HL-60 (cell line): ENCODE measurements around the gene DNAH14.
A peak's percentile ranks its signal among the peaks of the same experiment; 100 is the strongest.

ENCODE experiments used
- DNase-seq, 2 experiments: peaks; one replicate each; pipeline ENCODE4 v3.0.0-alpha.2; 2010 to 2020; ENCODE audit warnings: low read depth in 1 of 2, low spot score in 1 of 2
- H3K27ac ChIP-seq: fragments of 250-450 bp; sonication (Bioruptor Pico); replicated peaks from 2 replicates; pipeline ENCODE4 v1.5.1; 2020; ENCODE audit warnings: mild to moderate bottlenecking, moderate library complexity
- H3K27me3 ChIP-seq: fragments of 250-450 bp; sonication (Bioruptor Pico); 2 replicates; pipeline ENCODE4 v1.5.1; 2021; ENCODE audit warnings: mild to moderate bottlenecking, moderate library complexity; ENCODE audit not compliant: insufficient read depth, poor library complexity, severe bottlenecking
- H3K4me3 ChIP-seq: replicated peaks from 2 replicates; pipeline ENCODE4 v1.5.1; 2011; ENCODE audit warnings: mild to moderate bottlenecking, control low read depth, low read length; ENCODE audit not compliant: insufficient read depth
- GABPA ChIP-seq: IDR thresholded peaks from 2 replicates; pipeline ENCODE4 v1.6.1; 2012; ENCODE audit warnings: low read depth
- POLR2AphosphoS5 ChIP-seq: IDR thresholded peaks from 2 replicates; pipeline ENCODE4 v1.6.1; 2012; ENCODE audit warnings: low read depth
- SPI1 ChIP-seq: IDR thresholded peaks from 2 replicates; pipeline ENCODE4 v1.6.1; 2012; ENCODE audit warnings: low read depth, mild to moderate bottlenecking, borderline replicate concordance
- TF ChIP-seq, protein P1 (sequence below): IDR thresholded peaks from 2 replicates; pipeline ENCODE4 v1.6.1; 2012; ENCODE audit warnings: low read depth; ENCODE audit not compliant: insufficient replicate concordance
- TF ChIP-seq, protein P2 (sequence below): IDR thresholded peaks from one replicate; pipeline ENCODE4 v1.5.1; 2011; ENCODE audit warnings: low read length, control low read depth, inconsistent platforms; ENCODE audit not compliant: insufficient read depth

Gene DNAH14

DNA sequence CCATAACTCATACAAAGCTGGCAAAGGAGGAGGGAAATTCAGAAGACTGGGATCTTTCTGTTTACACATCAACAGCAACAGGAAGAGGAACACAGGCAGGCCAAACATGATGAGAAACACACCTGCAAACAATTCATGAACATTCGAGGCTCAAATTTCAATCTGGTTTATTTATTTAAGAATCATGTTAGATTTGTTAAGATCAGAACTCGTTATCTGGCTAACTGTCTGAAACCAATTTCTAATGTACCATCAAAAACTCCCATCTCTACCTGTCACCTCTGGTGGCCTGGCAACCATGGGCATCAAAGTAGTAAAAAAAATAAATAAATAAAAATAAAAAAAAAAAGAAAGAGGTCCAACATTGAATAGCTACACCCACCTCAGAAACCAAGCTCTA, 488.6 kb downstream of the DNAH14 start:
- Histone ChIP-seq H3K4me3 (no peak overlapping the region), H3K27ac (no peak overlapping the region), H3K27me3 (no peaks in the 10 kb centered on the region)
- DNase-seq: no peak
- TF ChIP-seq SPI1 (no peak), POLR2AphosphoS5 (no peak), GABPA (no peak)
- TF ChIP-seq, protein P1, sequence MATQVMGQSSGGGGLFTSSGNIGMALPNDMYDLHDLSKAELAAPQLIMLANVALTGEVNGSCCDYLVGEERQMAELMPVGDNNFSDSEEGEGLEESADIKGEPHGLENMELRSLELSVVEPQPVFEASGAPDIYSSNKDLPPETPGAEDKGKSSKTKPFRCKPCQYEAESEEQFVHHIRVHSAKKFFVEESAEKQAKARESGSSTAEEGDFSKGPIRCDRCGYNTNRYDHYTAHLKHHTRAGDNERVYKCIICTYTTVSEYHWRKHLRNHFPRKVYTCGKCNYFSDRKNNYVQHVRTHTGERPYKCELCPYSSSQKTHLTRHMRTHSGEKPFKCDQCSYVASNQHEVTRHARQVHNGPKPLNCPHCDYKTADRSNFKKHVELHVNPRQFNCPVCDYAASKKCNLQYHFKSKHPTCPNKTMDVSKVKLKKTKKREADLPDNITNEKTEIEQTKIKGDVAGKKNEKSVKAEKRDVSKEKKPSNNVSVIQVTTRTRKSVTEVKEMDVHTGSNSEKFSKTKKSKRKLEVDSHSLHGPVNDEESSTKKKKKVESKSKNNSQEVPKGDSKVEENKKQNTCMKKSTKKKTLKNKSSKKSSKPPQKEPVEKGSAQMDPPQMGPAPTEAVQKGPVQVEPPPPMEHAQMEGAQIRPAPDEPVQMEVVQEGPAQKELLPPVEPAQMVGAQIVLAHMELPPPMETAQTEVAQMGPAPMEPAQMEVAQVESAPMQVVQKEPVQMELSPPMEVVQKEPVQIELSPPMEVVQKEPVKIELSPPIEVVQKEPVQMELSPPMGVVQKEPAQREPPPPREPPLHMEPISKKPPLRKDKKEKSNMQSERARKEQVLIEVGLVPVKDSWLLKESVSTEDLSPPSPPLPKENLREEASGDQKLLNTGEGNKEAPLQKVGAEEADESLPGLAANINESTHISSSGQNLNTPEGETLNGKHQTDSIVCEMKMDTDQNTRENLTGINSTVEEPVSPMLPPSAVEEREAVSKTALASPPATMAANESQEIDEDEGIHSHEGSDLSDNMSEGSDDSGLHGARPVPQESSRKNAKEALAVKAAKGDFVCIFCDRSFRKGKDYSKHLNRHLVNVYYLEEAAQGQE: no peak
- TF ChIP-seq, protein P2, sequence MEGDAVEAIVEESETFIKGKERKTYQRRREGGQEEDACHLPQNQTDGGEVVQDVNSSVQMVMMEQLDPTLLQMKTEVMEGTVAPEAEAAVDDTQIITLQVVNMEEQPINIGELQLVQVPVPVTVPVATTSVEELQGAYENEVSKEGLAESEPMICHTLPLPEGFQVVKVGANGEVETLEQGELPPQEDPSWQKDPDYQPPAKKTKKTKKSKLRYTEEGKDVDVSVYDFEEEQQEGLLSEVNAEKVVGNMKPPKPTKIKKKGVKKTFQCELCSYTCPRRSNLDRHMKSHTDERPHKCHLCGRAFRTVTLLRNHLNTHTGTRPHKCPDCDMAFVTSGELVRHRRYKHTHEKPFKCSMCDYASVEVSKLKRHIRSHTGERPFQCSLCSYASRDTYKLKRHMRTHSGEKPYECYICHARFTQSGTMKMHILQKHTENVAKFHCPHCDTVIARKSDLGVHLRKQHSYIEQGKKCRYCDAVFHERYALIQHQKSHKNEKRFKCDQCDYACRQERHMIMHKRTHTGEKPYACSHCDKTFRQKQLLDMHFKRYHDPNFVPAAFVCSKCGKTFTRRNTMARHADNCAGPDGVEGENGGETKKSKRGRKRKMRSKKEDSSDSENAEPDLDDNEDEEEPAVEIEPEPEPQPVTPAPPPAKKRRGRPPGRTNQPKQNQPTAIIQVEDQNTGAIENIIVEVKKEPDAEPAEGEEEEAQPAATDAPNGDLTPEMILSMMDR: no peak

DNA sequence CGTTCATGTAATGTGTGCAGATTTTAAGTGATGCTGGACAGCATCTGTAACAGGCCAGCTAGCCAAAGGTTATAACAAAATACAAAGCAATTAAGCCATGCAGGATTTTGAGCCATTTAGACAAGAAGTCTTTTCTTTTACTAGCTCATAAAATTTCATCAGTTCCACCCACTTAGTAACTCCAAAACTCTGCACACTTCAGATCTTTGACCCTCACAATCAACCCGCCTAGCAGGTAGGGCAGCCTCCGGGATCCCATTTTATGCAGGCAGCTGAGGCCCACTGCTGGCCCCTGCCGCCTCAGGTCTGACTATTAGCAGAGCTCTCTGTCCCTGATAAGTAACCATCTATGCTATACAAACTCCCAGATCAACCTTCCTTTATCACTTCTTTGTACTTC, 489.1 kb downstream of the DNAH14 start:
- no peak overlapping the region for H3K27ac ChIP-seq
- no peaks in the 10 kb centered on the region for H3K27me3 ChIP-seq
- no peak overlapping the region for H3K4me3 ChIP-seq
- TF ChIP-seq GABPA (no peak), POLR2AphosphoS5 (no peak), SPI1 (no peak)
- TF ChIP-seq, protein P2: no peak
- TF ChIP-seq, protein P1: no peak
- DNase-seq: no peak

DNA sequence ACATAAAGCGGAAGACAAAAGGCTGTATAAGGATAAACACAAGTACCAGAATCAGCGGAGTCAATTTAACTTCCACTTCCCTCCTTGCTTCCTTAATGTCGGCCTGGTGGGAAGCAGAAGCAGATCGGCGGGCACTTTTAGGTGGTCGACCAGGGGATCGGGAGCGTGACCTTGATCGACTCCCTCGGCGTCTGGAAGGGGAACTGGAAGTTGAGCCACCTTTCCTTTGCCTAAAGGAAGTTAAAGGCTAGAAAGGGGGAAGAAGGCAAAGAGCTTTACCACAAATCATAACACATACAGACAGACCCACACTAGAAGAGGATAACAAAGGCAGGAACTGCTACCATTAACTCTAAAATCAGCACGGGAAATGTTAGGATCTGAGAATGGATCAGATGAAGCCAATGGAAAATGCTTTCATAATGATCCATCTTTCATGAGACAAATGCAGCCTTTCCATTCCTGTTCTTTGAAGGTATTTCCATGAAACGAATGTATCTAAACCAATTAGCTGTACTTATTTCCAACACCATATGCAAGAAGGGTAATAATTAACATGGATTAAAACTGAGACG, 492.6 kb downstream of the DNAH14 start:
- Histone ChIP-seq H3K27me3 (no peaks in the 10 kb centered on the region), H3K4me3 (no peak overlapping the region), H3K27ac (no peak overlapping the region)
- DNase-seq: peak; percentile 46 to 57
- TF ChIP-seq, protein P2: no peak
- no peak for TF ChIP-seq GABPA
- peak; percentile 82 for TF ChIP-seq SPI1

DNA sequence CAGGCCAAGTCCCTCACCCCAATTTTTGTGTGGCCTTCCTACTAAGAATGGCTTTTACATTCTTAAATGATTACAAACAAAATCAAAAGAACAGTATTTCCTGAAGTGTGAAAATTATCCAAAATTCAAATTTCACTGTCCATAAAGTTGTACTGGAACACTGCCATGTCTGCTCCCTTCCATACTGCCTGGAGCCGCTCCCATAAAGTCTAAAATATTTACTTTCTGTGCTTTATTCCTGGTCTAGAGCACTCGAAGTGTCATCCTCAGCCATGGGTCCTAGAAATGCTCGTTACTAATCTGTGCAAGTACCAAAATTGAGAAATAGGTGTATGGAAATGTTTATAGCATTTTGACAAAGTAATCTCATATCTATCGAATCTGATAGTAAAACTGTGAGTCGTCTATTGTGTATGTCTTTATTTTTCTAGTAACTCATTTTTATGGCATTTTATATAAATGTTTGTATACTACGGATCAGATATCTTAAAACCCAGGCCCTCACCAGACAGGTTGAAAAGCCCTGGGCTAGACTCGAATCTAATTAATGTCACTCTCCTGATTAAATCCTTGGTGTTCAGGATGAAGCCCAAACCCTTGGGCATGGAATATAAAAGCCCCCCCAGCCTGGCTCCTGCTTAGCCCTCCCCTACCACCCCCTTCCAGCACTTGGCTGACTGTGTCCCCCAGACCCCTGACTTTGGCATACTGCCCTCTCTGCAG, 493.5 kb downstream of the DNAH14 start:
- H3K4me3 ChIP-seq: 0 out of 2 replicates have a peak overlapping the region, but pooled peaks have one; percentile 3
- TF ChIP-seq POLR2AphosphoS5 (no peak), GABPA (no peak), SPI1 (no peak)
- TF ChIP-seq, protein P2: no peak
- TF ChIP-seq, protein P1: no peak
- H3K27ac ChIP-seq: no peak overlapping the region
- no peaks in the 10 kb centered on the region for H3K27me3 ChIP-seq
- DNase-seq: no peak
